ENCODE measurements around the gene UNC80.

Gene UNC80

GRCh38 chr2:209917154-209917771 is 145.6 kb downstream of the UNC80 start:
- DNase-seq = no peak

GRCh38 chr2:209918251-209918650 is 146.6 kb downstream of the UNC80 start:
- DNase-seq = no peak

GRCh38 chr2:209922116-209922515 is 150.5 kb downstream of the UNC80 start:
- DNase-seq = no peak

- DNase-seq = no peak
Observed at GRCh38 chr2:209929369-209929768, 157.7 kb downstream of the UNC80 start.

GRCh38 chr2:209933499-209934483 is 162.2 kb downstream of the UNC80 start:
- no peak for DNase-seq

- no peak for DNase-seq
Observed at GRCh38 chr2:209936106-209936666, 164.6 kb downstream of the UNC80 start.

- DNase-seq = no peak
Observed at GRCh38 chr2:209937893-209938292, 166.3 kb downstream of the UNC80 start.

- DNase-seq = no peak
Observed at GRCh38 chr2:209938906-209939305, 167.3 kb downstream of the UNC80 start.

GRCh38 chr2:209940936-209941335 is 169.3 kb downstream of the UNC80 start:
- DNase-seq = no peak

- no peak for DNase-seq
Observed at GRCh38 chr2:209942426-209942825, 170.8 kb downstream of the UNC80 start.

GRCh38 chr2:209942936-209943605 is 171.4 kb downstream of the UNC80 start:
- no peak for DNase-seq

GRCh38 chr2:209943776-209944175 is 172.1 kb downstream of the UNC80 start:
- no peak for DNase-seq

- DNase-seq = no peak
Observed at GRCh38 chr2:209946539-209946938, 174.9 kb downstream of the UNC80 start.

GRCh38 chr2:209956271-209956670 is 184.6 kb downstream of the UNC80 start:
- no peak for DNase-seq

- no peak for DNase-seq
Observed at GRCh38 chr2:209958016-209958415, 186.4 kb downstream of the UNC80 start.

- no peak for DNase-seq
Observed at GRCh38 chr2:209960045-209960444, 188.4 kb downstream of the UNC80 start.

- peak; percentile 23 for DNase-seq
Observed at GRCh38 chr2:209960676-209961630, 189.3 kb downstream of the UNC80 start.

GRCh38 chr2:209965723-209966122 is 194.1 kb downstream of the UNC80 start:
- DNase-seq = no peak

- no peak for DNase-seq
Observed at GRCh38 chr2:209969692-209970091, 198.1 kb downstream of the UNC80 start.

- no peak for DNase-seq
Observed at GRCh38 chr2:209970271-209970670, 198.6 kb downstream of the UNC80 start.

GRCh38 chr2:209970711-209971110 is 199.1 kb downstream of the UNC80 start:
- no peak for DNase-seq

- no peak for DNase-seq
Observed at GRCh38 chr2:209973328-209973727, 201.7 kb downstream of the UNC80 start.
